ENCODE results near the gene ASL. TPM values are rescaled to one million over a fixed set of nuclear protein-coding genes. Genes with fewer than 3 reads are reported as not detected.
A peak's percentile ranks its signal among the peaks of the same experiment; 100 is the strongest.
"Not testable (repeated sequence)": the region's sequence is repeated elsewhere in the genome, so short reads cannot be mapped to it uniquely, and the experiment has no call there.

The ASL gene
- total RNA-seq (10 to 100 TPM; 10.4 to 28.8 TPM), polyA plus RNA-seq (ENCODE audit: insufficient read length in 2 of 2) (10 to 100 TPM; 21.8 to 33.2 TPM)
- long read RNA-seq, donor 1, partial matches to known transcripts, result 5 of 10 reads
- long read RNA-seq, donor 1, other reads (novel, unspliced or antisense), result 0 of 10 reads
- long read RNA-seq, donor 2, partial matches to known transcripts, result 0 of 3 reads
- long read RNA-seq, donor 2, other reads (novel, unspliced or antisense), result 0 of 3 reads
- long read RNA-seq, donor 3, partial matches to known transcripts, result 0 of 2 reads
- long read RNA-seq, donor 3, other reads (novel, unspliced or antisense), result 0 of 2 reads
- long read RNA-seq, donor 4, partial matches to known transcripts, result 14 of 21 reads
- long read RNA-seq, donor 4, other reads (novel, unspliced or antisense), result 0 of 21 reads

- WGBS (ENCODE audit: insufficient coverage), result under 1% methylated on average over 66 of the region's 67 CpGs
- peak; percentile 79 to 97 (median 92) for DNase-seq (ENCODE audit: low read depth in 4 of 6, low spot score in 6 of 6)
- peaks cover 20% of the 10 kb centered on the region for H3K36me3 ChIP-seq (ENCODE audit: control insufficient read depth, insufficient read depth, low read length)
- H3K27me3 ChIP-seq (ENCODE audit: control insufficient read depth, insufficient read depth, low read length), result no peaks in the 10 kb centered on the region
- H3K9me3 ChIP-seq (ENCODE audit: control insufficient read depth, insufficient read depth, low read length), result no peaks in the 10 kb centered on the region
- no peak within 1 kb of the TSS for H3K27ac ChIP-seq (ENCODE audit: low read depth, low read length)
- peaks cover 17% of the 10 kb centered on the region for H3K4me1 ChIP-seq (ENCODE audit: control insufficient read depth, insufficient read depth, low read length)
- H3K4me3 ChIP-seq (ENCODE audit: low read depth, low read length), result peak within 1 kb of the TSS; percentile 69
These were observed at the start of gene ASL for GRCh38 chr7:66075590-66076461. Gene ASL (plus strand): TSS chr7:66075819. CDS start chr7:66076082, 263 bp downstream.

- H3K4me1 ChIP-seq (ENCODE audit: control insufficient read depth, insufficient read depth, low read length); H3K4me3 ChIP-seq (ENCODE audit: low read depth, low read length); H3K36me3 ChIP-seq (ENCODE audit: control insufficient read depth, insufficient read depth, low read length); H3K27me3 ChIP-seq (ENCODE audit: control insufficient read depth, insufficient read depth, low read length); DNase-seq (ENCODE audit: low read depth in 4 of 6, low spot score in 6 of 6); H3K27ac ChIP-seq (ENCODE audit: low read depth, low read length); H3K9me3 ChIP-seq (ENCODE audit: control insufficient read depth, insufficient read depth, low read length): not testable (repeated sequence)
- no CpG with 5 or more reads among the region's 3 CpGs for WGBS (ENCODE audit: insufficient coverage)
These were observed 47.3 kb upstream of the ASL start for GRCh38 chr7:66028342-66028741.

- H3K4me1 ChIP-seq (ENCODE audit: control insufficient read depth, insufficient read depth, low read length), result no peaks in the 10 kb centered on the region
- WGBS (ENCODE audit: insufficient coverage), result no CpG with 5 or more reads among the region's 7 CpGs
- H3K9me3 ChIP-seq (ENCODE audit: control insufficient read depth, insufficient read depth, low read length), result no peaks in the 10 kb centered on the region
- no peaks in the 10 kb centered on the region for H3K27me3 ChIP-seq (ENCODE audit: control insufficient read depth, insufficient read depth, low read length)
- no peak overlapping the region for H3K4me3 ChIP-seq (ENCODE audit: low read depth, low read length)
- DNase-seq (ENCODE audit: low read depth in 4 of 6, low spot score in 6 of 6), result peak in 1 of 6 donors; percentile 15
- no peaks in the 10 kb centered on the region for H3K36me3 ChIP-seq (ENCODE audit: control insufficient read depth, insufficient read depth, low read length)
- no peak overlapping the region for H3K27ac ChIP-seq (ENCODE audit: low read depth, low read length)
These were observed 41.9 kb upstream of the ASL start for GRCh38 chr7:66033471-66034385.

- not testable (repeated sequence) for DNase-seq (ENCODE audit: low read depth in 4 of 6, low spot score in 6 of 6); H3K9me3 ChIP-seq (ENCODE audit: control insufficient read depth, insufficient read depth, low read length); H3K4me1 ChIP-seq (ENCODE audit: control insufficient read depth, insufficient read depth, low read length); H3K27me3 ChIP-seq (ENCODE audit: control insufficient read depth, insufficient read depth, low read length); H3K27ac ChIP-seq (ENCODE audit: low read depth, low read length); H3K4me3 ChIP-seq (ENCODE audit: low read depth, low read length); H3K36me3 ChIP-seq (ENCODE audit: control insufficient read depth, insufficient read depth, low read length)
- WGBS (ENCODE audit: insufficient coverage), result no CpG with 5 or more reads among the region's 1 CpG
These were observed 41.1 kb upstream of the ASL start for GRCh38 chr7:66034436-66035010.

- Histone ChIP-seq H3K4me3 (ENCODE audit: low read depth, low read length) (no peak overlapping the region), H3K27me3 (ENCODE audit: control insufficient read depth, insufficient read depth, low read length) (no peaks in the 10 kb centered on the region), H3K36me3 (ENCODE audit: control insufficient read depth, insufficient read depth, low read length) (no peaks in the 10 kb centered on the region), H3K9me3 (ENCODE audit: control insufficient read depth, insufficient read depth, low read length) (no peaks in the 10 kb centered on the region), H3K27ac (ENCODE audit: low read depth, low read length) (no peak overlapping the region), H3K4me1 (ENCODE audit: control insufficient read depth, insufficient read depth, low read length) (no peaks in the 10 kb centered on the region)
- WGBS (ENCODE audit: insufficient coverage), result no CpG with 5 or more reads among the region's 3 CpGs
- DNase-seq (ENCODE audit: low read depth in 4 of 6, low spot score in 6 of 6), result no peak
These were observed 39.2 kb upstream of the ASL start for GRCh38 chr7:66036382-66036781.

- whole genome bisulfite sequencing (ENCODE audit: insufficient coverage), result 92% methylated on average over 7 of the region's 7 CpGs
- Histone ChIP-seq H3K36me3 (ENCODE audit: control insufficient read depth, insufficient read depth, low read length) (no peaks in the 10 kb centered on the region), H3K4me1 (ENCODE audit: control insufficient read depth, insufficient read depth, low read length) (no peaks in the 10 kb centered on the region)
These were observed 38.8 kb upstream of the ASL start for GRCh38 chr7:66036788-66037187.

GRCh38 chr7:66039094-66039670 lies 36.4 kb upstream of the ASL start:
- 75% methylated on average over 1 of the region's 3 CpGs for WGBS (ENCODE audit: insufficient coverage)
- no peak overlapping the region for H3K4me3 ChIP-seq (ENCODE audit: low read depth, low read length)
- DNase-seq (ENCODE audit: low read depth in 4 of 6, low spot score in 6 of 6), result no peak
- no peaks in the 10 kb centered on the region for H3K27me3 ChIP-seq (ENCODE audit: control insufficient read depth, insufficient read depth, low read length)
- H3K9me3 ChIP-seq (ENCODE audit: control insufficient read depth, insufficient read depth, low read length), result no peaks in the 10 kb centered on the region
- H3K36me3 ChIP-seq (ENCODE audit: control insufficient read depth, insufficient read depth, low read length), result no peaks in the 10 kb centered on the region
- no peak overlapping the region for H3K27ac ChIP-seq (ENCODE audit: low read depth, low read length)
- peaks cover 6% of the 10 kb centered on the region for H3K4me1 ChIP-seq (ENCODE audit: control insufficient read depth, insufficient read depth, low read length)

More at GRCh38 chr7:66036788-66037187, 38.8 kb upstream of the ASL start:
- Histone ChIP-seq H3K27me3 (ENCODE audit: control insufficient read depth, insufficient read depth, low read length) (no peaks in the 10 kb centered on the region), H3K4me3 (ENCODE audit: low read depth, low read length) (no peak overlapping the region), H3K9me3 (ENCODE audit: control insufficient read depth, insufficient read depth, low read length) (no peaks in the 10 kb centered on the region), H3K27ac (ENCODE audit: low read depth, low read length) (no peak overlapping the region)
- DNase-seq (ENCODE audit: low read depth in 4 of 6, low spot score in 6 of 6), result no peak

GRCh38 chr7:66043681-66044497 lies 31.7 kb upstream of the ASL start:
- no peaks in the 10 kb centered on the region for H3K9me3 ChIP-seq (ENCODE audit: control insufficient read depth, insufficient read depth, low read length)
- H3K4me3 ChIP-seq (ENCODE audit: low read depth, low read length), result peak overlapping the region; percentile 37
- WGBS (ENCODE audit: insufficient coverage), result 11% methylated on average over 49 of the region's 49 CpGs
- H3K27ac ChIP-seq (ENCODE audit: low read depth, low read length), result no peak overlapping the region
- H3K27me3 ChIP-seq (ENCODE audit: control insufficient read depth, insufficient read depth, low read length), result no peaks in the 10 kb centered on the region
- peak in 5 of 6 donors; percentile 17 to 71 (median 19) for DNase-seq (ENCODE audit: low read depth in 4 of 6, low spot score in 6 of 6)
- H3K36me3 ChIP-seq (ENCODE audit: control insufficient read depth, insufficient read depth, low read length), result no peaks in the 10 kb centered on the region
- peaks cover 12% of the 10 kb centered on the region for H3K4me1 ChIP-seq (ENCODE audit: control insufficient read depth, insufficient read depth, low read length)

Measured in spinal cord (tissue), 10 donors.